Retinal pigment epithelial cell (primary cell): ENCODE results near the gene AHI1.

Experiments used
- DNase-seq: peaks from one replicate; pipeline ENCODE4 v3.0.0-alpha.2; 2010; ENCODE audit warnings: low read depth
- H3K4me3 ChIP-seq: 2 replicates; pipeline ENCODE4 v1.5.1; 2011; ENCODE audit warnings: mild to moderate bottlenecking, low read length, control low read depth, moderate library complexity
- CTCF ChIP-seq: conservative IDR thresholded peaks from 2 replicates; pipeline ENCODE4 v1.5.1; 2011; ENCODE audit warnings: low read depth, low read length, control low read depth, inconsistent platforms

The AHI1 gene

GRCh38 chr6:135240711-135241110 lies 256.8 kb downstream of the AHI1 start:
- TF ChIP-seq CTCF, result no peak
- H3K4me3 ChIP-seq, result no peak overlapping the region

DNA sequence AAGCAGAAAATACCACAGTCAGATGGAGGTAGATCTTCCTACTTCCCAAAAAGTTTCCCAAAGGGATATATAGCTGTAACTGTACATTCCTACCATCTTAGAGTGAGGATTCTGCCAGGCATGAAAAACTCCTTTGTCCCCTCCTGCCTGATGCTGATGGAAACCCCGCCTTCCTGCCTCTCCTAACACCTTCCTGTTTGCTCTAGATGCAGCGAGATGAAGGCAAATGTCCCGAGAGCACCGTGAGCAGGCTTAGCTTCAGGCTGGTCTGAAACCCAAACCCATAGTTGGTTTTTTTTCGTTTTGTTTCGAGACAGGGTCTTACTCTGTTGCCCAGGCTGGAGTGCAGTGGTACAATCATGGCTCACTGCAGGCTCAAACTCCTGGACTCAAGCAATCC lies 260.8 kb downstream of the AHI1 start:
- TF ChIP-seq CTCF, result no peak
- DNase-seq, result no peak
- H3K4me3 ChIP-seq, result no peak overlapping the region

More at GRCh38 chr6:135240711-135241110, 256.8 kb downstream of the AHI1 start:
- no peak for DNase-seq

- no peak for TF ChIP-seq CTCF
- H3K4me3 ChIP-seq, result no peak overlapping the region
- no peak for DNase-seq
Observed at GRCh38 chr6:135236319-135236718, 261.2 kb downstream of the AHI1 start.

GRCh38 chr6:135235716-135236115 lies 261.8 kb downstream of the AHI1 start:
- no peak for TF ChIP-seq CTCF

DNA sequence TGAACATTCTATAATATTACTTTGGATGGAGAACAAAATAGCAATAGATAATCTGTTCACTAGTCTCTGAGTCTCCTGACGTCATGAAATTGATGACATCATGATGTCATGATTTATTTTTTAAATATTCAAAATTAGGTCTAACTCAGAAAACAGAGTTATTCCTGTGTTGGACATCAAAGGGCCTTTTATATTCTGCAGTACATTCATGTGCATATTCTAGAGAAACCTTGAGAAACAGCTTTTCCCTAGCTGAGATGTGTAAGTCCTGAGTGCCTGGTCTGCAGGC lies 263.1 kb downstream of the AHI1 start:
- no peak for TF ChIP-seq CTCF
- DNase-seq, result no peak
- no peak overlapping the region for H3K4me3 ChIP-seq

More at GRCh38 chr6:135235716-135236115, 261.8 kb downstream of the AHI1 start:
- DNase-seq, result no peak
- H3K4me3 ChIP-seq, result no peak overlapping the region

GRCh38 chr6:135233686-135234491 lies 263.7 kb downstream of the AHI1 start:
- H3K4me3 ChIP-seq, result no peak overlapping the region
- TF ChIP-seq CTCF, result no peak
- no peak for DNase-seq
